Activated CD4-positive, alpha-beta T cell treated with anti-CD3 and anti-CD28 coated beads for 24 hours (primary cell): ENCODE measurements around the gene MLANA.

Experiments
- DNase-seq, 2 donors: peaks; one replicate each; pipeline ENCODE4 v3.0.0-alpha.2; 2020; ENCODE audit warnings: low read depth in 2 of 2

MLANA gene

GRCh38 chr9:5890641-5891040 lies at the start of gene MLANA:
Gene MLANA, plus strand, starts transcription at chr9:5890889. Its CDS starts 1,586 bp downstream, at chr9:5892475.
- DNase-seq = no peak

GRCh38 chr9:5841771-5842573 lies 48.7 kb upstream of the MLANA start:
- peak in 1 of 2 donors; percentile 19 for DNase-seq

- no peak for DNase-seq
Measured at GRCh38 chr9:5842929-5843793, 47.5 kb upstream of the MLANA start.

GRCh38 chr9:5843794-5844471 lies 46.8 kb upstream of the MLANA start:
- no peak for DNase-seq

GRCh38 chr9:5845157-5845531 lies 45.5 kb upstream of the MLANA start:
- no peak for DNase-seq

- no peak for DNase-seq
Measured at GRCh38 chr9:5846096-5846495, 44.6 kb upstream of the MLANA start.

- no peak for DNase-seq
Measured at GRCh38 chr9:5846501-5846921, 44.2 kb upstream of the MLANA start.

GRCh38 chr9:5848372-5848882 lies 42.3 kb upstream of the MLANA start:
- no peak for DNase-seq

- no peak for DNase-seq
Measured at GRCh38 chr9:5850724-5851122, 40.0 kb upstream of the MLANA start.

GRCh38 chr9:5851445-5851844 lies 39.2 kb upstream of the MLANA start:
- peak in 1 of 2 donors; percentile 25 for DNase-seq

- DNase-seq = no peak
Measured at GRCh38 chr9:5852987-5853386, 37.7 kb upstream of the MLANA start.

GRCh38 chr9:5853617-5854016 lies 37.1 kb upstream of the MLANA start:
- DNase-seq = no peak

GRCh38 chr9:5854063-5854790 lies 36.5 kb upstream of the MLANA start:
- DNase-seq = no peak

- DNase-seq = no peak
Measured at GRCh38 chr9:5857928-5858327, 32.8 kb upstream of the MLANA start.

- DNase-seq = no peak
Measured at GRCh38 chr9:5858833-5859232, 31.9 kb upstream of the MLANA start.

- no peak for DNase-seq
Measured at GRCh38 chr9:5863092-5863746, 27.5 kb upstream of the MLANA start.

GRCh38 chr9:5864446-5864845 lies 26.2 kb upstream of the MLANA start:
- no peak for DNase-seq

- no peak for DNase-seq
Measured at GRCh38 chr9:5866272-5866671, 24.4 kb upstream of the MLANA start.

GRCh38 chr9:5866685-5867084 lies 24.0 kb upstream of the MLANA start:
- no peak for DNase-seq

GRCh38 chr9:5868235-5868634 lies 22.5 kb upstream of the MLANA start:
- DNase-seq = no peak
